Panc1 (cell line): Measurements from ENCODE around the gene KIF2B. TPM values are rescaled to one million over a fixed set of nuclear protein-coding genes. Genes with fewer than 3 reads are reported as not detected.

Experiments used
- ATAC-seq: fragments of 200-7000 bp; cut with Tn5 transposase; 2 replicates; pipeline ENCODE4 v1.9.1; 2020; ENCODE audit warnings: mild to moderate bottlenecking, moderate library complexity
- BruUV-seq: library from RNA; stranded (reverse); fragments of 400-500 nt; replicated peaks from 2 replicates; lab custom pipeline; 2021; lab: Mats Ljungman, UMichigan
- CTCF ChIA-PET: fragments of 300-600 bp; sonication (Branson Sonifier 250); formaldehyde crosslinking; loops from one replicate; lab custom pipeline; 2022; ENCODE audit warnings: antibody characterized with exemption; lab: Charles Lee
- POLR2A ChIA-PET: fragments of 300-600 bp; sonication (Branson Sonifier 250); formaldehyde crosslinking; loops from one replicate; lab custom pipeline; 2022; ENCODE audit warnings: antibody characterized with exemption; lab: Charles Lee
- DNase-seq: peaks from one replicate; pipeline ENCODE4 v3.0.0-alpha.2; 2010; ENCODE audit warnings: low read depth, low spot score
- H3K27ac ChIP-seq: 2 replicates; pipeline ENCODE4 v1.5.1; 2011; ENCODE audit warnings: mild to moderate bottlenecking, low read length, inconsistent platforms
- H3K27me3 ChIP-seq: fragments of 200-500 bp; sonication (Bioruptor generic); 2 replicates; pipeline ENCODE4 v1.6.0; 2014; ENCODE audit warnings: low read length, inconsistent platforms; ENCODE audit not compliant: control insufficient read depth, insufficient read depth
- H3K36me3 ChIP-seq: fragments of 200-500 bp; sonication (Bioruptor generic); 2 replicates; pipeline ENCODE4 v1.5.1; 2014; ENCODE audit warnings: inconsistent platforms, mild to moderate bottlenecking, low read length, moderate library complexity; ENCODE audit not compliant: control insufficient read depth, insufficient read depth
- H3K4me1 ChIP-seq: 2 replicates; pipeline ENCODE4 v1.5.1; 2011; ENCODE audit warnings: inconsistent platforms, mild to moderate bottlenecking, low read length, moderate library complexity; ENCODE audit not compliant: control insufficient read depth, insufficient read depth
- H3K4me3 ChIP-seq, 2 experiments: 2 replicates each; pipeline ENCODE4 v1.5.1; 2011 to 2012; ENCODE audit warnings: low read depth in 2 of 2, low read length in 2 of 2, mild to moderate bottlenecking in 2 of 2, inconsistent platforms in 1 of 2, moderate library complexity in 1 of 2
- H3K9me3 ChIP-seq: fragments of 200-500 bp; sonication (Bioruptor generic); 2 replicates; pipeline ENCODE4 v1.5.1; 2014; ENCODE audit warnings: low read depth, mild to moderate bottlenecking, inconsistent platforms, low read length, moderate library complexity; ENCODE audit not compliant: control insufficient read depth, insufficient read depth
- POLR2AphosphoS5 ChIP-seq: IDR thresholded peaks from 2 replicates; pipeline ENCODE4 v1.6.1; 2012; ENCODE audit warnings: mild to moderate bottlenecking, low read depth, low read length, moderate library complexity
- SIN3A ChIP-seq: IDR thresholded peaks from 2 replicates; pipeline ENCODE4 v1.6.1; 2012; ENCODE audit warnings: low read depth, mild to moderate bottlenecking, low read length, moderate library complexity, borderline replicate concordance; ENCODE audit not compliant: insufficient read depth
- TCF7L2 ChIP-seq: IDR thresholded peaks from 2 replicates; pipeline ENCODE4 v1.6.1; 2011; ENCODE audit warnings: mild to moderate bottlenecking, low read depth, low read length, inconsistent platforms
- in situ Hi-C: cut with HindIII; loops from 2 replicates; pipeline ENCODE4 v1.10.0; 2016; ENCODE audit warnings: low sequenced_read_pairs, low pct_unique_long_range_greater_than_20kb
- intact Hi-C: fragments of 100-400 bp; cut with micrococcal nuclease; formaldehyde crosslinking; loops from one replicate; pipeline ENCODE4 v1.10.0; 2022; ENCODE audit not compliant: unreplicated experiment
- total RNA-seq: library from RNA; stranded (reverse); gene quantifications from one replicate; pipeline ENCODE4 v1.2.1, GENCODE V29; 2021; ENCODE audit not compliant: unreplicated experiment
- TF ChIP-seq, protein P1 (sequence below), 2 experiments: IDR thresholded peaks; 2 replicates each; pipeline ENCODE4 v1.6.1; 2011 to 2012; ENCODE audit warnings: low read depth in 2 of 2, control low read depth in 1 of 2, low read length in 1 of 2, mild to moderate bottlenecking in 1 of 2, moderate library complexity in 1 of 2; ENCODE audit not compliant: insufficient read depth in 1 of 2
- TF ChIP-seq, protein P2 (sequence below): fragments of 450-650 bp; IDR thresholded peaks from 2 replicates; pipeline ENCODE4 v1.5.1; 2017; ENCODE audit warnings: mild to moderate bottlenecking

Gene KIF2B
- total RNA-seq, 1 experiment from 2014 or later = not detected

DNA sequence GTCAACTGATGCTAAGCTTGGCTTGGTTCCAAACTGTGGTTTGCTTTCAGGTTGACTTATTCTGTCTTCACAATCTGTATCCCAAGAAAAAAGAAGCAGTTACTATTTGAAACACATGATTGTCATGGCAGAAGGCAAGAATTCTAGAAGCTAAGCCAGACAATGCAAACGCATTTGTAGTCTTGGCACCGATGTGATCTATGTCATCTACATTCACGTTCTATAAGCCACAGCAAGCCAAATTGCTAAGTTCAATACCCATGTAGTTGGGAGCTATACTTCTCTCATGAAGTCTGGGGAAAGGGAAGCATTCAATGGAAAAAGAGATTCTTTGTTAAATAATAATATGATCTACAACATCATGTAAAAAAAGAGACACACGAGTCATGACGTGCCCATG lies 18.3 kb upstream of the KIF2B start:
- intact Hi-C loops = no loop called here
- BruUV-seq = no TSS peak
- no peak overlapping the region for H3K4me3 ChIP-seq
- no peak for TF ChIP-seq SIN3A
- TF ChIP-seq, protein P1, sequence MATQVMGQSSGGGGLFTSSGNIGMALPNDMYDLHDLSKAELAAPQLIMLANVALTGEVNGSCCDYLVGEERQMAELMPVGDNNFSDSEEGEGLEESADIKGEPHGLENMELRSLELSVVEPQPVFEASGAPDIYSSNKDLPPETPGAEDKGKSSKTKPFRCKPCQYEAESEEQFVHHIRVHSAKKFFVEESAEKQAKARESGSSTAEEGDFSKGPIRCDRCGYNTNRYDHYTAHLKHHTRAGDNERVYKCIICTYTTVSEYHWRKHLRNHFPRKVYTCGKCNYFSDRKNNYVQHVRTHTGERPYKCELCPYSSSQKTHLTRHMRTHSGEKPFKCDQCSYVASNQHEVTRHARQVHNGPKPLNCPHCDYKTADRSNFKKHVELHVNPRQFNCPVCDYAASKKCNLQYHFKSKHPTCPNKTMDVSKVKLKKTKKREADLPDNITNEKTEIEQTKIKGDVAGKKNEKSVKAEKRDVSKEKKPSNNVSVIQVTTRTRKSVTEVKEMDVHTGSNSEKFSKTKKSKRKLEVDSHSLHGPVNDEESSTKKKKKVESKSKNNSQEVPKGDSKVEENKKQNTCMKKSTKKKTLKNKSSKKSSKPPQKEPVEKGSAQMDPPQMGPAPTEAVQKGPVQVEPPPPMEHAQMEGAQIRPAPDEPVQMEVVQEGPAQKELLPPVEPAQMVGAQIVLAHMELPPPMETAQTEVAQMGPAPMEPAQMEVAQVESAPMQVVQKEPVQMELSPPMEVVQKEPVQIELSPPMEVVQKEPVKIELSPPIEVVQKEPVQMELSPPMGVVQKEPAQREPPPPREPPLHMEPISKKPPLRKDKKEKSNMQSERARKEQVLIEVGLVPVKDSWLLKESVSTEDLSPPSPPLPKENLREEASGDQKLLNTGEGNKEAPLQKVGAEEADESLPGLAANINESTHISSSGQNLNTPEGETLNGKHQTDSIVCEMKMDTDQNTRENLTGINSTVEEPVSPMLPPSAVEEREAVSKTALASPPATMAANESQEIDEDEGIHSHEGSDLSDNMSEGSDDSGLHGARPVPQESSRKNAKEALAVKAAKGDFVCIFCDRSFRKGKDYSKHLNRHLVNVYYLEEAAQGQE (IDR thresholded peaks at IDR 0.05; ENCODE audit: insufficient read depth in 1 of 2, low read depth in 2 of 2, low read length in 1 of 2) = no peak
- TF ChIP-seq, protein P2, sequence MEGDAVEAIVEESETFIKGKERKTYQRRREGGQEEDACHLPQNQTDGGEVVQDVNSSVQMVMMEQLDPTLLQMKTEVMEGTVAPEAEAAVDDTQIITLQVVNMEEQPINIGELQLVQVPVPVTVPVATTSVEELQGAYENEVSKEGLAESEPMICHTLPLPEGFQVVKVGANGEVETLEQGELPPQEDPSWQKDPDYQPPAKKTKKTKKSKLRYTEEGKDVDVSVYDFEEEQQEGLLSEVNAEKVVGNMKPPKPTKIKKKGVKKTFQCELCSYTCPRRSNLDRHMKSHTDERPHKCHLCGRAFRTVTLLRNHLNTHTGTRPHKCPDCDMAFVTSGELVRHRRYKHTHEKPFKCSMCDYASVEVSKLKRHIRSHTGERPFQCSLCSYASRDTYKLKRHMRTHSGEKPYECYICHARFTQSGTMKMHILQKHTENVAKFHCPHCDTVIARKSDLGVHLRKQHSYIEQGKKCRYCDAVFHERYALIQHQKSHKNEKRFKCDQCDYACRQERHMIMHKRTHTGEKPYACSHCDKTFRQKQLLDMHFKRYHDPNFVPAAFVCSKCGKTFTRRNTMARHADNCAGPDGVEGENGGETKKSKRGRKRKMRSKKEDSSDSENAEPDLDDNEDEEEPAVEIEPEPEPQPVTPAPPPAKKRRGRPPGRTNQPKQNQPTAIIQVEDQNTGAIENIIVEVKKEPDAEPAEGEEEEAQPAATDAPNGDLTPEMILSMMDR = no peak
- TF ChIP-seq TCF7L2 = no peak
- TF ChIP-seq POLR2AphosphoS5 = no peak
- H3K27me3 ChIP-seq = no peaks in the 10 kb centered on the region
- ATAC-seq (no peak), DNase-seq (no peak)
- no peak overlapping the region for H3K27ac ChIP-seq
- CTCF ChIA-PET = no interaction called here
- in situ Hi-C loops = no loop called here
- no peaks in the 10 kb centered on the region for H3K36me3 ChIP-seq
- POLR2A ChIA-PET = no interaction called here
- no peaks in the 10 kb centered on the region for H3K4me1 ChIP-seq
- no peaks in the 10 kb centered on the region for H3K9me3 ChIP-seq

DNA sequence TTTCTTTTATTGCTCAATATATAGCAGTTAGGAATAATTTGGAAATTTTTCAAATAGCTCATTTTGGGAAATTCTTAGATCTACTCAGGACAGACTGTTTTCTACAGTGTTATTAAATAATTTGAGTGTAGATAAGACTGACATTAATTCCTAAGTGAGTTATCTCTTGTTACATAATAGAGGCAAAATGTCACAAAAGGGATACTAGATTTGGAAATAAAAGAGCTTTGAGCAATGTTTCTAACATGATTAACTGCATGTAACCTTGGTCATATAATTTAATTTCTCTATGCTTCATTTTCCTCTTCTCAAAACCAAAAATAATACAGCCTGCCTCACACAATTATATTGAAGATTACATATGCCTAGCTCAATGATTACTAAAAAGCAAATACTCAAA lies 16.3 kb upstream of the KIF2B start:
- H3K4me1 ChIP-seq = no peaks in the 10 kb centered on the region
- BruUV-seq = no TSS peak
- no peaks in the 10 kb centered on the region for H3K36me3 ChIP-seq
- intact Hi-C loops = no loop called here
- no peaks in the 10 kb centered on the region for H3K27me3 ChIP-seq
- POLR2A ChIA-PET = no interaction called here
- CTCF ChIA-PET = no interaction called here
- TF ChIP-seq POLR2AphosphoS5 = no peak
- no peak for TF ChIP-seq SIN3A
- no peaks in the 10 kb centered on the region for H3K9me3 ChIP-seq
- in situ Hi-C loops = no loop called here
- DNase-seq (no peak), ATAC-seq (no peak)
- H3K4me3 ChIP-seq = no peak overlapping the region
- H3K27ac ChIP-seq = no peak overlapping the region

DNA sequence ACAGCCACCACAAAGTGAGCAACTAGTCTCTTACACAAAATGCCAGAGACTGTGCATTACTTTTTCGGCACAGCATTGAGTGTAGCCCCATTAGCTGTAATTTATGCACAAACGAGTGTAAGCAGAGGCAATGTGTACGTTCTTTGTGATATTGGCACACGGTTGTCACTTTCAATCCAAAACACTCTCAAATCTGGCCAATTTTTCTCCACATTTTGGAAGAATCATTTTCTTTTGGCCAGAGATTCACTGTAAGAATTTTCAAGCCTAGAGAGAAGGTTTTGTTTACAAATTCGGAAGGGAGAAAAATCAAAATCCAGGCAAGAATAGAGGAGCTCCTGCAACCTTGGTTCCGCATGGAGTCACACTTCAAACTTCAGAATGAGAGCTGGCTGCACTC lies 15.4 kb upstream of the KIF2B start:
- POLR2A ChIA-PET = no interaction called here
- in situ Hi-C loops = no loop called here
- CTCF ChIA-PET = no interaction called here
- H3K27me3 ChIP-seq = no peaks in the 10 kb centered on the region
- no peak overlapping the region for H3K4me3 ChIP-seq
- intact Hi-C loops = no loop called here
- no peak for TF ChIP-seq SIN3A
- TF ChIP-seq POLR2AphosphoS5 = no peak
- TF ChIP-seq, protein P1 (IDR thresholded peaks at IDR 0.05; ENCODE audit: insufficient read depth in 1 of 2, low read depth in 2 of 2, low read length in 1 of 2) = no peak
- TF ChIP-seq, protein P2 = no peak
- no peak for TF ChIP-seq TCF7L2
- DNase-seq (no peak), ATAC-seq (no peak)
- no peaks in the 10 kb centered on the region for H3K36me3 ChIP-seq
- H3K4me1 ChIP-seq = no peaks in the 10 kb centered on the region
- BruUV-seq = no TSS peak
- no peak overlapping the region for H3K27ac ChIP-seq
- no peaks in the 10 kb centered on the region for H3K9me3 ChIP-seq
